IPS-18a (cell line): Measurements from ENCODE around the gene ARSI.

Source experiments
- H3K27ac ChIP-seq: one replicate; pipeline ENCODE4 v1.5.1; 2013; ENCODE audit warnings: low read length
- H3K27me3 ChIP-seq: one replicate; pipeline ENCODE4 v1.6.1; 2013; ENCODE audit warnings: mild to moderate bottlenecking, low read length; ENCODE audit not compliant: control insufficient read depth, insufficient read depth
- H3K36me3 ChIP-seq: one replicate; pipeline ENCODE4 v1.6.1; 2013; ENCODE audit warnings: low read depth, low read length; ENCODE audit not compliant: control insufficient read depth
- H3K4me1 ChIP-seq: one replicate; pipeline ENCODE4 v1.6.1; 2013; ENCODE audit warnings: low read depth, low read length; ENCODE audit not compliant: control insufficient read depth
- H3K4me3 ChIP-seq: one replicate; pipeline ENCODE4 v1.5.1; 2013; ENCODE audit warnings: low read length
- H3K9ac ChIP-seq: one replicate; pipeline ENCODE4 v1.6.1; 2013; ENCODE audit warnings: mild to moderate bottlenecking, low read length, moderate library complexity
- H3K9me3 ChIP-seq: one replicate; pipeline ENCODE4 v1.6.1; 2013; ENCODE audit warnings: low read depth, low read length; ENCODE audit not compliant: control insufficient read depth

ARSI gene

GRCh38 chr5:150305095-150305494 lies 2.4 kb upstream of the ARSI start:
- peaks cover 19% of the 10 kb centered on the region for H3K27me3 ChIP-seq
- H3K36me3 ChIP-seq: no peaks in the 10 kb centered on the region
- H3K4me1 ChIP-seq: peaks cover 14% of the 10 kb centered on the region
- no peak overlapping the region for H3K9ac ChIP-seq
- H3K9me3 ChIP-seq: no peaks in the 10 kb centered on the region
- no peak overlapping the region for H3K4me3 ChIP-seq
- H3K27ac ChIP-seq: no peak overlapping the region

DNA sequence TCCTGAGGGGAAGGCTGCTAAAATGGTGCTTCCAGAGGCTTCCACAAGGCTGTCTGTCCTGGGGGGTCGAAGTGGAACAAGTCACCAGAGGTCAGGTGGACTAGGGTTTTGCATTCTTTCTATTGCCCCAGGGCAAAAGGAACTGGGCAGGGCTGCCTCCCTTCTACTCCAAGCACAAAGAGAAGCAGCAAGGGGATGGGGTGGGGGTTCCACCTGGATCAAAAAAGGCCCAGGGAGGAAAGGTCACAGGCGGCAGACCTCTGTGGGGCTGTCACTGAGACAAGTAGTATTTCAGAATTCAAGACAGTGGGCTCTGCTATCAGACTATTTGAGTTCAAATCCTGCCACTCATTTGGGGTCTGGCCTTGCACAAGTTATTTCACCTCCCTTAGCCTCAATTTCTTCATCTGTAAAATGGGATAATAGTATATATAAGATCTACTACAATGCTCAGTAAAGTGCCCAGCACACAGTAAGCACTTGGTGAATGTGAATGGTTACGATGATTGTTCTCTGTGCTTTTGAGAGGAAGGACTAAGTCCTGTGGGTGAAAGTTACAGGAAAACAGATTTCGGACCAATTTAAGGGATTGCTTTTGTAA lies 1.9 kb upstream of the ARSI start:
- Histone ChIP-seq H3K27me3 (peaks cover 19% of the 10 kb centered on the region), H3K4me1 (peaks cover 14% of the 10 kb centered on the region), H3K9me3 (no peaks in the 10 kb centered on the region), H3K36me3 (no peaks in the 10 kb centered on the region), H3K9ac (no peak overlapping the region), H3K27ac (no peak overlapping the region), H3K4me3 (no peak overlapping the region)

GRCh38 chr5:150303660-150304386 lies 1.1 kb upstream of the ARSI start:
- Histone ChIP-seq H3K27me3 (peaks cover 19% of the 10 kb centered on the region), H3K36me3 (no peaks in the 10 kb centered on the region), H3K4me1 (peaks cover 14% of the 10 kb centered on the region), H3K27ac (no peak overlapping the region), H3K9me3 (no peaks in the 10 kb centered on the region), H3K9ac (no peak overlapping the region), H3K4me3 (peak overlapping the region; percentile 63)

GRCh38 chr5:150303070-150303615 lies 438 bp upstream of the ARSI start:
- Histone ChIP-seq H3K4me3 (peak overlapping the region; percentile 63), H3K36me3 (no peaks in the 10 kb centered on the region), H3K4me1 (peaks cover 14% of the 10 kb centered on the region)

GRCh38 chr5:150301901-150302300 lies 804 bp downstream of the ARSI start:
- H3K4me3 ChIP-seq: peak overlapping the region; percentile 63

More at GRCh38 chr5:150303070-150303615, 438 bp upstream of the ARSI start:
- Histone ChIP-seq H3K9me3 (no peaks in the 10 kb centered on the region), H3K27me3 (peaks cover 19% of the 10 kb centered on the region), H3K9ac (no peak overlapping the region), H3K27ac (no peak overlapping the region)

DNA sequence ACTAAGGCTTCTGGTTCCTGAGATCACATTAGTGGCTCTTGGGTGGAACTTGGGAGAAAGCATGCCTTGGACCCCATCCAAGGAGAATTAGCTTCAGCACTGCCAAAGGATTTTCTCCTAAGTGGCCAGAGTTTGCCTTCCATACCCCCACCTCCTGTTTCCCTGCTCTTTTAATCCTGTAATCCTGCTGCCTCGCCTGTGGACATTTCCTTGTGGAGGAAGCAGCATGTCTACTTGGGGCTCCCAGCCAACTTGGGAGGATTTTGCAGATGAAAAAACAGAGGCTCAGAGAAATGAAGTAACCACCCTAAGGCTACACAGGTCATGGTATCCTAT lies 1.6 kb downstream of the ARSI start:
- Histone ChIP-seq H3K36me3 (no peaks in the 10 kb centered on the region), H3K4me3 (no peak overlapping the region), H3K27me3 (peaks cover 19% of the 10 kb centered on the region), H3K9me3 (no peaks in the 10 kb centered on the region), H3K27ac (no peak overlapping the region), H3K4me1 (peaks cover 14% of the 10 kb centered on the region), H3K9ac (no peak overlapping the region)

More at GRCh38 chr5:150301901-150302300, 804 bp downstream of the ARSI start:
- H3K27me3 ChIP-seq: peaks cover 19% of the 10 kb centered on the region
- no peak overlapping the region for H3K27ac ChIP-seq
- H3K9me3 ChIP-seq: no peaks in the 10 kb centered on the region
- H3K4me1 ChIP-seq: peaks cover 14% of the 10 kb centered on the region
- peak overlapping the region; percentile 25 for H3K9ac ChIP-seq
- no peaks in the 10 kb centered on the region for H3K36me3 ChIP-seq

GRCh38 chr5:150300496-150301169 lies 2.1 kb downstream of the ARSI start:
- H3K27ac ChIP-seq: no peak overlapping the region
- H3K4me3 ChIP-seq: no peak overlapping the region
- H3K9ac ChIP-seq: no peak overlapping the region
- no peaks in the 10 kb centered on the region for H3K9me3 ChIP-seq
- peaks cover 14% of the 10 kb centered on the region for H3K4me1 ChIP-seq
- peaks cover 19% of the 10 kb centered on the region for H3K27me3 ChIP-seq
- H3K36me3 ChIP-seq: no peaks in the 10 kb centered on the region

- Histone ChIP-seq H3K27me3 (peaks cover 19% of the 10 kb centered on the region), H3K36me3 (no peaks in the 10 kb centered on the region), H3K9ac (no peak overlapping the region), H3K4me1 (peaks cover 14% of the 10 kb centered on the region), H3K9me3 (no peaks in the 10 kb centered on the region), H3K4me3 (no peak overlapping the region), H3K27ac (no peak overlapping the region)
These were observed 3.0 kb downstream of the ARSI start for GRCh38 chr5:150299571-150300327.

DNA sequence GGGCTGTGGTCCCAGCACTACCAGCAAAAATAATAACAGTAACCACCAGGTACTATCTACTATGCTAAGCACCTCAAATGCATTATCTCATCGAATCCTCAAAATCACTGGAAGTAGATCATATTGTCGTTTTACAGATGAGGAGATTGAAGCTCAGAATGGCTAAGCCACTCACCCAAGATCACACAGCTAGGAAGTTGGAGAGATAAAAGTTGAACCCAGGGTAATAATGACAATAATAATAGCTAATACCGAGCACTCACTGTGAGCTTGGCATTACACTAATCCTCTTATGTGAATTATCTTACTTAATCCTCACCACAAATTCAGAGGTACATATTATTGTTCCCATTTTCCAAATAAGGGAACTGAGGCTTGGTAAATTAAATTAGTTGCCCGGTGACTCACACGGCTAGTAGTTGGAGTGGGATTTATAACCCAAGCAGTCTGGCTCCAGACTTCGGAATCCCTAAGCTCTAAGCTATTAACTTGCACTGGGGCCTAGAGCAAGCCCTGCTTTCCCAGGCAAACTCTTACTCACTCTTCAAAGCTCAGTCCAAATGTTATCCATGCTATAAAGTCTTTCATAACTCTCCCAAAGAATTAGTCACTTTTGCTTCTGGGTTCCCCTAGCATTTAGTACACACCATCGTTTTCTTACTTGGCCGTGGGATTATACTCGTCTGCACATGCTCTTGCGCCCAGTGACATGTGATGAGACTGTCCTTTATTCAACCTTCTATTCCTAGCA lies 3.8 kb downstream of the ARSI start:
- peaks cover 19% of the 10 kb centered on the region for H3K27me3 ChIP-seq
- H3K4me3 ChIP-seq: no peak overlapping the region
- no peak overlapping the region for H3K9ac ChIP-seq

GRCh38 chr5:150297934-150298595 lies 4.6 kb downstream of the ARSI start:
- Histone ChIP-seq H3K4me1 (peaks cover 2% of the 10 kb centered on the region), H3K27ac (no peak overlapping the region), H3K4me3 (no peak overlapping the region), H3K9me3 (no peaks in the 10 kb centered on the region), H3K9ac (no peak overlapping the region), H3K27me3 (peaks cover 19% of the 10 kb centered on the region), H3K36me3 (no peaks in the 10 kb centered on the region)

More for the DNA sequence above, 3.8 kb downstream of the ARSI start:
- H3K4me1 ChIP-seq: peaks cover 9% of the 10 kb centered on the region
- no peaks in the 10 kb centered on the region for H3K36me3 ChIP-seq
- H3K9me3 ChIP-seq: no peaks in the 10 kb centered on the region
- H3K27ac ChIP-seq: no peak overlapping the region
